Measurements from ENCODE around the gene EMX1.

The EMX1 gene

DNA sequence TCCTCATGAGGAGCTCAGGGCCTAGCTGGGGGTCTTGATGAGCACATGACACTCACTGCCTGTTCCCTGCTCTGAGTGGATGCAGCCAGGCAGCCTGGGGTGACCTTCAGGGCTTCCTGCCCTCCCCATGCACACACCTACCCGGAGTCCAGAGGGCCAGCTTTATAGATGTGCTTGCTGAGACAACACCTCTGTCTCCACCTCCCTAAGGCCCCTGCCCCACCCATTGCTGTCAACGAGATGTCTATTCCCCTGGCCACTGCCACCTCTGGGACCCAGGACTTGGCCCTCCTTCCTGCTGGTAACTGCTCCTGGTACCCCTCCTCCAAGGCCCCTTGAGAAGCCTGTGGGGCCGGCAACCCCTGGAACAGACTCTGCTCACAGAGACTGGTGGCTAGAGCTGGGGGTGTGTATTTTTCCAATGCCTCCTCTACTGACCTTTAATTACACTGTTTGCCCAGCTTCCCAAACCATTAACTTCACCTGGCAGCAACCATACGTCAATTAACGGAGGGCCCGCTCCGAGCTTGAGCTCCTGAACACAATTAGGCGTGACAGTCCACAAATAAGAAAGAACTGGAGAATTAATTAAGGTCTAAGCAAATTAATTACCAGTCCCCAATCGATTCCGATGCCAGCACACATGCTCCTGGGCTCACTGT, 66.3 kb downstream of the EMX1 start:
- DNase-seq, result no peak

DNA sequence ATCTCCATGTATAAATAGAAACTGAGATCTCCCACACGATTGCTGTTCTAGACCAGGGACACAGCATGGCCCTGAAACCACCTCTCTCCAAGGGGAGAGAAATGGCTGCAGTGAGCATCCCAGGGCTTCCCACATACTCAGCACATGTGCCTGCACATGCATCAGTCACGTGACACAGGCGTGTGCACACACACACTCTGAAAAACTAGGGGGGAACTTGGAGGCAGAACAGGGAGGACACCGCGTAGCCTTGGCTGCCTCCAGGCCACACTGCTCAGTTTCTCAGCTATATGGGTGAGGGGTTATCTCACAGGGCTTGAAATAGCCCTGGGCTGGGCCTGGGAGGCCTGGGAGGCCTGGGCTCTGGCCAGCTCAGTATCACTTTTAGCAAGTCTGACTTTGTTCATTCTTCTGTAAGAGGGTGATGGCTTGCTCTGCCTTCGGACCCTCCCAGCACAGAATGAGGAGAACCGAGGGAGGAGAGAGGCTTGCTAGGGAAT, 66.9 kb downstream of the EMX1 start:
- no peak for DNase-seq

Data from activated CD8-positive, alpha-beta memory T cell treated with anti-CD3 and anti-CD28 coated beads, Interleukin-2, amount 50 U/mL, for 48 hours (primary cell).